PC-9 (cell line): ENCODE measurements around the gene RGS7.

Experiments
- EZH2 ChIP-seq: fragments of 200-600 bp; sonication (generic); IDR thresholded peaks from 2 replicates; pipeline ENCODE4 v1.8.0; 2017; ENCODE audit warnings: antibody characterized with exemption, low read depth
- TF ChIP-seq, protein P1 (sequence below): fragments of 200-600 bp; sonication (generic); conservative IDR thresholded peaks from 2 replicates; pipeline ENCODE4 v1.6.1; 2017; ENCODE audit warnings: mixed run types, antibody characterized with exemption, mild to moderate bottlenecking, moderate library complexity

- TF ChIP-seq, protein P1, sequence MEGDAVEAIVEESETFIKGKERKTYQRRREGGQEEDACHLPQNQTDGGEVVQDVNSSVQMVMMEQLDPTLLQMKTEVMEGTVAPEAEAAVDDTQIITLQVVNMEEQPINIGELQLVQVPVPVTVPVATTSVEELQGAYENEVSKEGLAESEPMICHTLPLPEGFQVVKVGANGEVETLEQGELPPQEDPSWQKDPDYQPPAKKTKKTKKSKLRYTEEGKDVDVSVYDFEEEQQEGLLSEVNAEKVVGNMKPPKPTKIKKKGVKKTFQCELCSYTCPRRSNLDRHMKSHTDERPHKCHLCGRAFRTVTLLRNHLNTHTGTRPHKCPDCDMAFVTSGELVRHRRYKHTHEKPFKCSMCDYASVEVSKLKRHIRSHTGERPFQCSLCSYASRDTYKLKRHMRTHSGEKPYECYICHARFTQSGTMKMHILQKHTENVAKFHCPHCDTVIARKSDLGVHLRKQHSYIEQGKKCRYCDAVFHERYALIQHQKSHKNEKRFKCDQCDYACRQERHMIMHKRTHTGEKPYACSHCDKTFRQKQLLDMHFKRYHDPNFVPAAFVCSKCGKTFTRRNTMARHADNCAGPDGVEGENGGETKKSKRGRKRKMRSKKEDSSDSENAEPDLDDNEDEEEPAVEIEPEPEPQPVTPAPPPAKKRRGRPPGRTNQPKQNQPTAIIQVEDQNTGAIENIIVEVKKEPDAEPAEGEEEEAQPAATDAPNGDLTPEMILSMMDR: no peak
- no peak for TF ChIP-seq EZH2
Observed at GRCh38 chr1:240991230-240991629, 365.8 kb downstream of the RGS7 start.
